ENCODE data around the gene TRIP6. TPM values are rescaled to one million over a fixed set of nuclear protein-coding genes. Genes with fewer than 3 reads are reported as not detected.

Gene TRIP6
- total RNA-seq, 4 donors from 2014 or later, result 71.9 to 94.3 (median 89.5) TPM

DNA sequence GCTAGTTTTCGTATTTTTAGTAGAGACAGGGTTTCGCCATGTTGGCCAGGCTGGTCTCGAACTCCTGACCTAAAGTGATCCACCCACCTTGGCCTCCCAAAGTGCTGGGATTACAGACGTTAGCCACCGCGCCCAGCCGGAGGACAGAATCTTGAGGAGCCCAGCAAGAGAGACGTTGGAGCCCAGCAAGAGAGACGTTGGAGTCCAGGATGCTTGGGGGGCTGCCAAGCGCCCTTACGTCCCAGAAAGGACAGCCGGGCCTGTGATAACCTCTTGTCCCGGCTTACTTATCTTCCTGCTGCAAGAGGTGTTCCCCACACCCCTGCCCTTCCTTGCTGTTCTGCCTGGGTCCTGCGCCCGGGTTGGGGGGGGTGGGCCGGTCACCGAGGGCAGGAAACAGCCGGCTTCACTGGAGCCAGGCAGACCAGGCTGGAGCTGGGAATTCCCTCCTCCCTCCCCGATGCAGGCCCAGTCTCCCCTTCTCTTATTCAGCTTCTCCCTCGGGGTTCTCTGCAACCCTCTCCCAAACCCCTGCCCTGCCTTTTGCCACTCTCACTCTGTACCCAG lies 38.0 kb upstream of the TRIP6 start:
- peak overlapping the region in 1 of 2 donors; percentile 80 for H3K4me3 ChIP-seq

DNA sequence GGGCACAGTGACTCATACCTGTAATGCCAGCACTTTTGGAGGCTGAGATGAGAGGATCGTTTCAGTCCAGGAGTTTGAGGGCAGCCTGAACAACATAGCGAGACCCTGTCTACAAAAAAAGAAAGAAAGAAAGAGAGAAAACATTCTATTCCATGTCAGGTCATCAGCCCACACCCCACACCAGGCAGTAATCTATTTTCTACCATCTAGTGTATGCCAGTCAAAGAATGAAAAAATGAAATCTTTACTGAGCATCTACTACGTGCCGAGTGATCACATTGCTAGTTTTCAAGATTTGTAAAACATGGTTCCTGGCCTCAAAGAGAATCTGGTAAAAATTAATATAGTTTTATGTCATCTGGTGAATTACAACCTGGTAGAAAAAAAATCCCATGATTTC lies 36.8 kb upstream of the TRIP6 start:
- H3K4me3 ChIP-seq, result no peak overlapping the region
- 70 to 72% methylated on average over 4 of the region's 4 CpGs for WGBS, 2 donors (ENCODE audit: low coverage in 1 of 2)
- H3K4me1 ChIP-seq, result peaks cover 0 to 31% (median 13%) of the 10 kb centered on the region in 3 donors
- H3K36me3 ChIP-seq, result no peaks in the 10 kb centered on the region
- ATAC-seq, result no peak
- no peaks in the 10 kb centered on the region for H3K27me3 ChIP-seq
- no peak overlapping the region for H3K27ac ChIP-seq
- no peaks in the 10 kb centered on the region for H3K9me3 ChIP-seq
- TF ChIP-seq, protein P1, sequence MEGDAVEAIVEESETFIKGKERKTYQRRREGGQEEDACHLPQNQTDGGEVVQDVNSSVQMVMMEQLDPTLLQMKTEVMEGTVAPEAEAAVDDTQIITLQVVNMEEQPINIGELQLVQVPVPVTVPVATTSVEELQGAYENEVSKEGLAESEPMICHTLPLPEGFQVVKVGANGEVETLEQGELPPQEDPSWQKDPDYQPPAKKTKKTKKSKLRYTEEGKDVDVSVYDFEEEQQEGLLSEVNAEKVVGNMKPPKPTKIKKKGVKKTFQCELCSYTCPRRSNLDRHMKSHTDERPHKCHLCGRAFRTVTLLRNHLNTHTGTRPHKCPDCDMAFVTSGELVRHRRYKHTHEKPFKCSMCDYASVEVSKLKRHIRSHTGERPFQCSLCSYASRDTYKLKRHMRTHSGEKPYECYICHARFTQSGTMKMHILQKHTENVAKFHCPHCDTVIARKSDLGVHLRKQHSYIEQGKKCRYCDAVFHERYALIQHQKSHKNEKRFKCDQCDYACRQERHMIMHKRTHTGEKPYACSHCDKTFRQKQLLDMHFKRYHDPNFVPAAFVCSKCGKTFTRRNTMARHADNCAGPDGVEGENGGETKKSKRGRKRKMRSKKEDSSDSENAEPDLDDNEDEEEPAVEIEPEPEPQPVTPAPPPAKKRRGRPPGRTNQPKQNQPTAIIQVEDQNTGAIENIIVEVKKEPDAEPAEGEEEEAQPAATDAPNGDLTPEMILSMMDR (IDR thresholded peaks at IDR 0.05), result no peak
- TF ChIP-seq POLR2A (IDR thresholded peaks at IDR 0.05) (no peak), EP300 (IDR thresholded peaks at IDR 0.05) (no peak), POLR2AphosphoS5 (IDR thresholded peaks at IDR 0.05) (no peak)

More for the DNA sequence above, 38.0 kb upstream of the TRIP6 start:
- no peaks in the 10 kb centered on the region for H3K36me3 ChIP-seq
- WGBS, 2 donors (ENCODE audit: low coverage in 1 of 2), result 45% methylated on average over 6 of the region's 20 CpGs; no CpG with 5 or more reads in 1 of the 2 donors
- peaks cover 0 to 42% (median 13%) of the 10 kb centered on the region in 3 donors for H3K4me1 ChIP-seq
- no peaks in the 10 kb centered on the region for H3K27me3 ChIP-seq
- H3K9me3 ChIP-seq, result no peaks in the 10 kb centered on the region
- ATAC-seq, result peak; percentile 21
- TF ChIP-seq, protein P1 (IDR thresholded peaks at IDR 0.05), result no peak
- TF ChIP-seq EP300 (IDR thresholded peaks at IDR 0.05) (no peak), POLR2A (IDR thresholded peaks at IDR 0.05) (no peak), POLR2AphosphoS5 (IDR thresholded peaks at IDR 0.05) (peak; percentile 30)
- peak overlapping the region in 3 of 4 donors; percentile 46 to 87 (median 85) for H3K27ac ChIP-seq

DNA sequence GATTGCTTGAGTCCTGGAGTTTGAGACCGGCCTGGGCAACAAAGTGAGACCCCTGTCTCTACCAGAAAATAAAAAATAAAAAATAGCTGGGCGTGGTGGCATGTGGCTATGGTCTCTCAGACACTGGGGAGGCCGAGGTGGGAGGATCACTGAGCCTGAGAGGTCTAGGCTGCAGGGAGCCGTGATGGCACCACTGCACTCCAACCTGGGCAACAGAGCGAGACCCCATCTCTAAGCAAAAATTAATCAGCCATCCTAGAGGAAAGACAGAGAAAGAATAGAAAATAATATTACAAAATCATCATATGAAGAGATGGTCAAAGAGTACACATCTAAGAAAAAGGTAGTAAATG lies 34.9 kb upstream of the TRIP6 start:
- no peak overlapping the region for H3K4me3 ChIP-seq
- WGBS, 2 donors (ENCODE audit: low coverage in 1 of 2), result 82 to 88% methylated on average over 3 to 5 of the region's 5 CpGs
- TF ChIP-seq, protein P1 (IDR thresholded peaks at IDR 0.05), result no peak
- TF ChIP-seq EP300 (IDR thresholded peaks at IDR 0.05) (no peak), POLR2A (IDR thresholded peaks at IDR 0.05) (no peak), POLR2AphosphoS5 (IDR thresholded peaks at IDR 0.05) (no peak)
- no peaks in the 10 kb centered on the region for H3K36me3 ChIP-seq
- no peaks in the 10 kb centered on the region for H3K9me3 ChIP-seq
- peaks cover 0 to 30% (median 11%) of the 10 kb centered on the region in 3 donors for H3K4me1 ChIP-seq
- no peak overlapping the region for H3K27ac ChIP-seq
- no peaks in the 10 kb centered on the region for H3K27me3 ChIP-seq
- ATAC-seq, result no peak

DNA sequence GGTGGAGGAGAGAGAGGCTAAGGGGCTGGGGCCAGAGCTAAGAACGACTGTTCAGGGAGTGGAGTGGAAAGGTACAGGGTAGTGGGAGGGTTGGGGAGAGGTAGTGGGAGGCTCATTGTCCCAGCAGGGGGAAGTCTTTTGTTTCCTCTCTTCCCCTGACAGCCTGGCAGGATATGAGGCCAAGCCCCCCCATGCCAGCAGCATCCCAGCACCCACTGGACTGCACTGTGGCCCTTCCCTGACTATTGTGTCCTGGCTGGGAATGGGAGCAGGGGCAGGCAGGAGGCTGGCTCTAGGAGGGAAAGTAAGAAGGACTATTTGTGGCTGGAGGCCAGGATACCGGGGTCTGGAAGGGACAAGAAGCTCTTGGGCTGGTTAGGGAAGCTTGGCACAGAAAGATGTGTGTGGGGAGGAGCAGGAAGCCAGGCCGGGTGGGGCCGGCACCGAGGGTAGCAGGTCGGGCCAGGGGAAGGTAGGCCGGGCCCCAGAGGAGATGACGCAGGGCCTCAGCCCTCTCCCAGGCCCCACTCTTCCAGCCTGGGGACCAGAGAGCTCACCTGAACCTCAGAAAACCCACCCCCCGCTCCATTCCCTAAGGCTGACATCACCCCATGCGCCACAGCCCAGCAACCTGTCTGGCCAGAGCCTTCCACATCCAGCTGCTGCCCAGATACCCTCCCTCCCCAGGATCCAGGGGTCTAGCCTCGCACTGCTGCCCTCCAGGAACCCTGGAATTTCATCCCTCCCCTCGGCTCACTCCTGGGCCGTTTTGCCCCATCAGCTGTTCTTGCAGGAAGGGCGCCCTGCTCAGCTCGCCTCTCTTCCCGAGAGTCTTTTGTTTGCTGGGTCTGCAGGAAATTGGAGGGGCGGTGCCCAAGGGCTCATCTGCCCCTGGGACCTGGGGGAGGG lies 31.0 kb upstream of the TRIP6 start:
- TF ChIP-seq, protein P1 (IDR thresholded peaks at IDR 0.05), result no peak
- no peak for TF ChIP-seq POLR2A (IDR thresholded peaks at IDR 0.05)
- TF ChIP-seq EP300 (IDR thresholded peaks at IDR 0.05), result no peak
- TF ChIP-seq POLR2AphosphoS5 (IDR thresholded peaks at IDR 0.05), result no peak
- Histone ChIP-seq H3K9me3 (no peaks in the 10 kb centered on the region), H3K4me3 (no peak overlapping the region), H3K36me3 (no peaks in the 10 kb centered on the region), H3K4me1 (peaks cover 0 to 20% (median 6%) of the 10 kb centered on the region in 3 donors), H3K27ac (peak overlapping the region in 3 of 4 donors; percentile 83 to 90 (median 86)), H3K27me3 (no peaks in the 10 kb centered on the region)
- peak; percentile 66 for ATAC-seq
- 17 to 21% methylated on average over 1 to 10 of the region's 17 CpGs for WGBS, 2 donors (ENCODE audit: low coverage in 1 of 2)
